ENCODE measurements around the gene SSBP2. TPM values are rescaled to one million over a fixed set of nuclear protein-coding genes. Genes with fewer than 3 reads are reported as not detected.
A peak's percentile ranks its signal among the peaks of the same experiment; 100 is the strongest.

Gene SSBP2
- 100 to 1,000 TPM in 1 of 6 donors, 10 to 100 TPM in 5; 23.0 to 110 (median 32.9) TPM for total RNA-seq

DNA sequence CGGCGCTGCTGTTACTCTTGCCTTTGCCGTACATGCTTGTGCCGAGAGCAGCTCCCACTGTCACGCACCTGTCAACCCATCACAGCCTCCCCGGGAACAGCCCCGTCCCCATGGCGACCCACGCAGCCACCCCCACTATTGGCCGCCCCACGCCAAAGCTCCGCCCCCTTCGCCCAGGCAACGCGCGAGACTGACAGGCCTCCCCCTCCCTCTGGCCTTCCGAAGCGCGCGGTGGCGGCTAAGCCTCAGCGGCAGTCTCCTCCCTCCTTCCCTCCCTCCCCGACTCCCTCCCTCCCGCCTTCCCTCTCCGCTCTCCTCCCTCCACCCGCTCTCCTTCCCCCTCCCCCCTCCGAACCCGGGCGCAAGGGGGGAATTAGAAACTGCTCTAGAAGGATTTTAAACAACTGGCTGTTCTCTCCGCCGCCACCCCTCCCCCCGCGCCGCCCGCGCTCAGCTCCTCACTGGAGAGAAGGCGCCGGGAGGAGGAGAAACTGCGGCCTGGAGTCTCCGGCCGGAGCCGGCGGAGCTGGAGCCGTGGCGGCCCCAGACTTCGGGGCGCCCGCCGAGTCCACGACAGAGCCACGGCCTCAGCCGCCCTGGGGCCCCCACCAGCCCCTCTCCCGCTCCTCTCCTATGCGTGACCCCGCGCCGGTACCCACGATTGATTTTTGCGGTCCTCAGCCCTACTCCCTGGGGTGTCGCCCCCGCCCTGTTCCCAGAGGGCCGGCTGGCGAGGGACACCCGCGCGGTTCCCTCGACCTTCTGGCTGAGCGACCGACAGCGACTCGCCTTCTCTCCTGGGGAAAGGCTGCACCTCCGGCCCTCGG lies at the start of gene SSBP2:
Gene SSBP2 (minus strand): TSS at position 89 of the 827 bp plus-strand sequence. CDS start 55 bp downstream, at position 34.
- DNase-seq, result peak; percentile 99 to 100

DNA sequence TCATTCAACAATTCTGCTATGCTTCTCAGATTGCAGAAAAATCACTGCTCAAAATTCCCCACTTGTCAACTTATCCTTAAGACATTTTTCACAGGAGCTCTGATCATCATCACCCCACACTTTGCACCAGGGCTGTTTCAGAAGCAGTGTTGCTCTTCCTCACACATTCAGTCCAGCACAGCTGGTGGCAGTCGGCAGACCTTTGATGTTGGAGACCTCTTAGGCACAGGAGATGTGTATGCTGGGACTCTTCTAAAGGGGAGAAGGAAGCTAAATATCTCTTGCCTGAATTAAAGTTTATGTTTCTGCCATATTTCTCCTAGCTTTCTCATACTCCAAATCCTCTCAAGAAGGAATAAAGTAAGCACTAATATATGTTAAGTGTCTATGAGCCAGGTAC lies 44.8 kb upstream of the SSBP2 start:
- no peak overlapping the region for H3K4me3 ChIP-seq
- DNase-seq (no peak), ATAC-seq (ENCODE audit: low FRiP score in 2 of 2) (no peak)

More for the DNA sequence above, at the start of gene SSBP2:
- Histone ChIP-seq H3K4me1 (peaks cover 21 to 31% (median 24%) of the 10 kb centered on the region in 4 donors), H3K9me3 (no peaks in the 10 kb centered on the region), H3K36me3 (no peaks in the 10 kb centered on the region), H3K4me3 (peak within 1 kb of the TSS; percentile 71 to 96 (median 94)), H3K27ac (peak within 1 kb of the TSS; percentile 99 to 100 (median 99)), H3K27me3 (no peaks in the 10 kb centered on the region)
- 0 to 2% methylated on average over 2 to 44 of the region's 73 CpGs for WGBS, 2 donors
- TF ChIP-seq, protein P1, sequence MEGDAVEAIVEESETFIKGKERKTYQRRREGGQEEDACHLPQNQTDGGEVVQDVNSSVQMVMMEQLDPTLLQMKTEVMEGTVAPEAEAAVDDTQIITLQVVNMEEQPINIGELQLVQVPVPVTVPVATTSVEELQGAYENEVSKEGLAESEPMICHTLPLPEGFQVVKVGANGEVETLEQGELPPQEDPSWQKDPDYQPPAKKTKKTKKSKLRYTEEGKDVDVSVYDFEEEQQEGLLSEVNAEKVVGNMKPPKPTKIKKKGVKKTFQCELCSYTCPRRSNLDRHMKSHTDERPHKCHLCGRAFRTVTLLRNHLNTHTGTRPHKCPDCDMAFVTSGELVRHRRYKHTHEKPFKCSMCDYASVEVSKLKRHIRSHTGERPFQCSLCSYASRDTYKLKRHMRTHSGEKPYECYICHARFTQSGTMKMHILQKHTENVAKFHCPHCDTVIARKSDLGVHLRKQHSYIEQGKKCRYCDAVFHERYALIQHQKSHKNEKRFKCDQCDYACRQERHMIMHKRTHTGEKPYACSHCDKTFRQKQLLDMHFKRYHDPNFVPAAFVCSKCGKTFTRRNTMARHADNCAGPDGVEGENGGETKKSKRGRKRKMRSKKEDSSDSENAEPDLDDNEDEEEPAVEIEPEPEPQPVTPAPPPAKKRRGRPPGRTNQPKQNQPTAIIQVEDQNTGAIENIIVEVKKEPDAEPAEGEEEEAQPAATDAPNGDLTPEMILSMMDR (IDR thresholded peaks at IDR 0.05), result peak in 1 of 6 experiments; percentile 6
- peak in 3 of 4 donors; percentile 49 to 83 (median 74) for TF ChIP-seq POLR2A (IDR thresholded peaks at IDR 0.05)
- peak; percentile 74 to 84 for TF ChIP-seq POLR2AphosphoS5 (IDR thresholded peaks at IDR 0.05)
- TF ChIP-seq EP300 (IDR thresholded peaks at IDR 0.05), result peak in 2 of 4 donors; percentile 56 to 85
- ATAC-seq (ENCODE audit: low FRiP score in 2 of 2), result peak; percentile 96 to 99

DNA sequence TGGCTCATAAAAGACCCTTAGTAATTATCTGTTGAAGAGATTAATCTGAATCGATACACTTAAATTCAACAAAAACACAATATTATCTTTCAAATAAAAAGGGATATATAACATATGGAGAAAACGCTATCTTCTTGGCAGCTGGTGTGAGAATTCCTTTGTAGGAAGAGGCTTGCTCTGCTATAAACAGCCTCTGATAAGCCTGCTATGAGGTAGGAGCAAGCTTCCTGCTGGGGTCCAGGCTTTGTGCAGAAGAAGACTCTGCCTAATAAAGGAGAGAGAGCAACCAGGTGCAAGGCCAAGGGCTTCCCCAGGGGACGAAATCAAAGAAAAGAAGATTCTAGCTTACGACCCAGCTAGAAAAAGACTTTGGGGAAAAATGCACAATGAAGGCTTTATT lies 43.3 kb upstream of the SSBP2 start:
- Histone ChIP-seq H3K4me3 (no peak overlapping the region), H3K4me1 (no peaks in the 10 kb centered on the region), H3K27me3 (no peaks in the 10 kb centered on the region), H3K36me3 (no peaks in the 10 kb centered on the region), H3K27ac (no peak overlapping the region), H3K9me3 (no peaks in the 10 kb centered on the region)
- 75 to 84% methylated on average over 4 of the region's 4 CpGs for WGBS, 2 donors
- ATAC-seq (ENCODE audit: low FRiP score in 2 of 2), result no peak
- TF ChIP-seq, protein P1 (IDR thresholded peaks at IDR 0.05), result no peak
- no peak for TF ChIP-seq POLR2AphosphoS5 (IDR thresholded peaks at IDR 0.05)
- TF ChIP-seq POLR2A (IDR thresholded peaks at IDR 0.05), result no peak
- TF ChIP-seq EP300 (IDR thresholded peaks at IDR 0.05), result no peak
- DNase-seq, result no peak

More for the DNA sequence above, 44.8 kb upstream of the SSBP2 start:
- TF ChIP-seq POLR2A (IDR thresholded peaks at IDR 0.05), result no peak
- no peak for TF ChIP-seq EP300 (IDR thresholded peaks at IDR 0.05)
- TF ChIP-seq, protein P1 (IDR thresholded peaks at IDR 0.05), result no peak
- no peak for TF ChIP-seq POLR2AphosphoS5 (IDR thresholded peaks at IDR 0.05)
- Histone ChIP-seq H3K27me3 (no peaks in the 10 kb centered on the region), H3K4me1 (no peaks in the 10 kb centered on the region), H3K9me3 (no peaks in the 10 kb centered on the region), H3K36me3 (no peaks in the 10 kb centered on the region), H3K27ac (no peak overlapping the region)
- 64 to 67% methylated on average over 1 of the region's 1 CpG for WGBS, 2 donors

DNA sequence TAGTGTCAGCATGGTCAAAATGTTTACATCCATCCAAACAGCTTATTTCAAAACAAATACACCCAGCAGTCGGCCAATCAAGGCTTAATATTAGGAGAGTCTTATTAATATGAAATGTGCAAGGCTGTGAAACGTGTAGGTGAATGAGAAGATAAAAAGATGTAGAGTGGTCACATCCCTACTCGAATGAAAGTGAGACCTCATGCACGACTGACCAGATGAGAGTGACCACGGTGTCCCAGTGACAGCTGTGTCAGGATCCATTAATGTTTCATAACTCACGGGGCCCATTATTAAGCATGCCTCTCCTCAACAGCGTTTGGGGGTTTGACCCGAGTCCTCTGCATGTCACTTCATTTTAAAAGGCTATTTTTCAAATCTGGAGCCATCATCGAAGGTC lies 39.4 kb upstream of the SSBP2 start:
- Histone ChIP-seq H3K27ac (no peak overlapping the region), H3K4me1 (peaks cover 10 to 20% (median 15%) of the 10 kb centered on the region in 4 donors), H3K27me3 (no peaks in the 10 kb centered on the region), H3K4me3 (no peak overlapping the region), H3K36me3 (no peaks in the 10 kb centered on the region), H3K9me3 (no peaks in the 10 kb centered on the region)
- 84 to 87% methylated on average over 9 of the region's 9 CpGs for WGBS, 2 donors
- ATAC-seq (ENCODE audit: low FRiP score in 2 of 2) (no peak), DNase-seq (no peak)
- no peak for TF ChIP-seq POLR2AphosphoS5 (IDR thresholded peaks at IDR 0.05)
- TF ChIP-seq, protein P1 (IDR thresholded peaks at IDR 0.05), result no peak
- TF ChIP-seq EP300 (IDR thresholded peaks at IDR 0.05), result no peak
- TF ChIP-seq POLR2A (IDR thresholded peaks at IDR 0.05), result no peak
